GM10248 (cell line): ENCODE data around the gene GBE1.

ENCODE experiments used
- CTCF ChIA-PET: fragments of 300-600 bp; sonication (Branson Sonifier 250); formaldehyde crosslinking; extraction: SDS; loops from one replicate; lab custom pipeline; 2021; ENCODE audit warnings: antibody characterized with exemption; lab: Yijun Ruan, JAX
- POLR2A ChIA-PET: fragments of 350-650 bp; sonication (Branson Sonifier 250); formaldehyde crosslinking; extraction: SDS; loops from one replicate; lab custom pipeline; 2020; ENCODE audit warnings: antibody characterized with exemption; lab: Yijun Ruan, JAX
- DNase-seq: peaks from one replicate; pipeline ENCODE4 v3.0.0; 2012; ENCODE audit errors: extremely low spot score
- CTCF ChIP-seq: IDR thresholded peaks from 2 replicates; pipeline ENCODE4 v1.5.1; 2012; ENCODE audit warnings: mild to moderate bottlenecking, low read depth; ENCODE audit errors: extremely low read depth, missing control alignments, control extremely low read depth

The GBE1 gene

GRCh38 chr3:81602781-81603180 lies 158.7 kb downstream of the GBE1 start:
- CTCF ChIA-PET = interaction anchor here (1.0 to 1.7 kb wide), 2 partner anchors 24 to 44 kb away, joined by 3 to 4 read pairs; no protein-coding TSS in a partner anchor
- no peak for DNase-seq
- POLR2A ChIA-PET = no interaction called here
- TF ChIP-seq CTCF = no peak

GRCh38 chr3:81601707-81602305 lies 159.6 kb downstream of the GBE1 start:
- CTCF ChIA-PET = interaction anchor here (0.9 to 2.7 kb wide), 8 partner anchors 9 to 557 kb away, joined by 3 to 8 read pairs (median 4); no protein-coding TSS in a partner anchor
- TF ChIP-seq CTCF = no peak
- POLR2A ChIA-PET = no interaction called here
- DNase-seq = peak; percentile 3

- TF ChIP-seq CTCF = no peak
- POLR2A ChIA-PET = no interaction called here
- CTCF ChIA-PET = no interaction called here
Measured at GRCh38 chr3:81592101-81592500, 169.3 kb downstream of the GBE1 start.

GRCh38 chr3:81585937-81586336 lies 175.5 kb downstream of the GBE1 start:
- no peak for DNase-seq
- TF ChIP-seq CTCF = no peak
- ChIA-PET CTCF (no interaction called here), POLR2A (no interaction called here)

More at GRCh38 chr3:81592101-81592500, 169.3 kb downstream of the GBE1 start:
- no peak for DNase-seq

GRCh38 chr3:81585056-81585455 lies 176.4 kb downstream of the GBE1 start:
- TF ChIP-seq CTCF = no peak
- CTCF ChIA-PET = no interaction called here
- POLR2A ChIA-PET = no interaction called here
- DNase-seq = no peak

- POLR2A ChIA-PET = no interaction called here
- CTCF ChIA-PET = interaction anchor here (0.8 to 2.2 kb wide), 9 partner anchors 9 to 552 kb away, joined by 3 to 7 read pairs (median 4); no protein-coding TSS in a partner anchor
- peak; percentile 5 for DNase-seq
- TF ChIP-seq CTCF = peak; percentile 75
Measured at GRCh38 chr3:81581966-81582599, 179.4 kb downstream of the GBE1 start.
